Activated CD8-positive, alpha-beta memory T cell treated with anti-CD3 and anti-CD28 coated beads for 36 hours (primary cell): ENCODE measurements around the gene CDAN1. TPM values are rescaled to one million over a fixed set of nuclear protein-coding genes. Genes with fewer than 3 reads are reported as not detected.
"Not testable (repeated sequence)": the region's sequence is repeated elsewhere in the genome, so short reads cannot be mapped to it uniquely, and the experiment has no call there.

ENCODE experiments used
- CTCF ChIA-PET: fragments of 350-600 bp; sonication (Branson Sonifier 250); formaldehyde crosslinking; loops from one replicate; lab custom pipeline; 2021; ENCODE audit warnings: antibody characterized with exemption; lab: Charles Lee
- POLR2A ChIA-PET: fragments of 350-600 bp; sonication (Branson Sonifier 250); formaldehyde crosslinking; loops from one replicate; lab custom pipeline; 2021; ENCODE audit warnings: antibody characterized with exemption; lab: Charles Lee
- total RNA-seq, 2 experiments: library from RNA; stranded (reverse); gene quantifications; one replicate each; pipeline ENCODE4 v1.2.3, GENCODE V29; 2021

The CDAN1 gene
- total RNA-seq, 2 experiments from 2014 or later: 23.7 to 25.1 TPM

- ChIA-PET CTCF (no interaction called here), POLR2A (interaction anchor here (0.5 to 0.6 kb wide), 2 partner anchors 122 to 407 kb away, joined by 3 to 11 read pairs; no protein-coding TSS in a partner anchor)
These were observed 55.8 kb downstream of the CDAN1 start for GRCh38 chr15:42681119-42681518.

DNA sequence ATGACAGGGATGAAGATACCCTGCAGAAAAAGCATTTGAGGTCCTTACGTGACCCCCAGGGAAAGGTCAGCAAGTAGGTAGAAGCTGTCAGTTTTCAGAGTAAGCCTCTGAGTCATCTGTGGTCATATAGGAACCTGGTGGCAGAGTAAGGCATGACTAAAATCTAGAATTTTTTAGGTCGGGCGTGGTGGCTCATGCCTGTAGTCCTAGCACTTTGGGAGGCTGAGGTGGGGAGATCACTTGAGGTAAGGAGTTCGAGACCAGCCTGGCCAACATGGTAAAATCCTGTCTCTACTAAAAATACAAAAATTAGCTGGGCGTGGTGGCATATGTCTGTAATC, 56.8 kb downstream of the CDAN1 start:
- CTCF ChIA-PET, POLR2A ChIA-PET: not testable (repeated sequence)

DNA sequence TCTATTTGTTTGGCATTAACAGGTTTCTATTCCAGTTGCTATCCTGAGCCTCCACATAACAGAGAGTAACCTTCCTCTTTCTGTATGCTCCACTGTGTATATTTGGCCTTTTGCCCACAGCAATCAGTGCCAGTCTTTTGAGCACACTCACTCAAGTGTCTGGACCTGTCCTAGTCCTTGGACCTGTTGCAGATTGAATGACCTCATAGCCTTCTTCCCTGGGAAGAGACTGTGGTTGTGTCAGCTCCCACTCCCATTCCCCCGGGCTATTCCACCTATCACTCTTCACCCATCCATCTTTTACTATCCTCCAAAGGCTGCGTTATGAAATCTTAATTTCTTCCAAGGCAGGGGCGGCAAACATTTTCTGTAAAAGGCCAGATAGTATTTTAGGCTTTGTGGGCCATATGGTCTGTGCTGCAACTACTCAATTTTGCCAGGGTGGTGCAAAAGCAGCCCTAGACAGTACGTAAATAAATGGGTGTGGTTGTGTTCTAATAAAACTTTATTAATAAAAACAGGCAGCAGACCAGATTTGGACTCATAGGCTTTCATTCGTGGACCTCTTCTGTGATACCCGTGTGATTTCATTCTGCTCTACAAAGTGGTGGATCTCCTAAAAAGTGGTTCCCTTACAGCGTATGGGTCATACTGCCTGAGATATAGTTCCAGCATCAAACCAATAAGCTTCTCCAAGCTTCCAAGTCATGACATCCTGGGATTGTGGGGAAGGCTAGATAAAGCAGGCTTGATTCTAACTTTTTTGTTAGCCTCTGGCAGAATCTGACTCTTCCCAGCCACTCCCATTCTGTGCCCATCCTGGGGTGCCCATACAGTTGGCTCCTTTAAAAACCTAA, 57.4 kb downstream of the CDAN1 start:
- POLR2A ChIA-PET: no interaction called here
- CTCF ChIA-PET: interaction anchor here (1.1 kb wide), 1 partner anchor 63 kb away, joined by 3 read pairs; no protein-coding TSS in a partner anchor

DNA sequence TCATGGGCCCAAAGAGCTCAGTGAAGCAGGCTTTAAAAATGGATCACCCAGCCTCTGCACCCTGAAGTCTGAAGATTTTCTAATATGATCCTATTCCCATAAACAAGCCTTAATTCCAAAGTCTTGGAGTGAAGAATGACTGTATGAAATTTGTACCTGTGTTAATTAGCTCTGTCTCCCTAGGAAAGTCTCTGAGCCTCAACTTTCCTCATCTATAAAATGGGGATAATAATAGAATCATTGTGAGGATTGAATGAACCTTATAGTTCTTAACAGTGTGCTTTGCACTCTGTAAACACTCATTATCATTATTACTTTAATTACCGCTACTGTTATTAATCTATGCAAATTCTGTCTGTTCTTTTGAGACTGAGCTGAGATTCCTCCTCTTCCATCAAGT, 61.9 kb downstream of the CDAN1 start:
- ChIA-PET CTCF (no interaction called here), POLR2A (no interaction called here)

DNA sequence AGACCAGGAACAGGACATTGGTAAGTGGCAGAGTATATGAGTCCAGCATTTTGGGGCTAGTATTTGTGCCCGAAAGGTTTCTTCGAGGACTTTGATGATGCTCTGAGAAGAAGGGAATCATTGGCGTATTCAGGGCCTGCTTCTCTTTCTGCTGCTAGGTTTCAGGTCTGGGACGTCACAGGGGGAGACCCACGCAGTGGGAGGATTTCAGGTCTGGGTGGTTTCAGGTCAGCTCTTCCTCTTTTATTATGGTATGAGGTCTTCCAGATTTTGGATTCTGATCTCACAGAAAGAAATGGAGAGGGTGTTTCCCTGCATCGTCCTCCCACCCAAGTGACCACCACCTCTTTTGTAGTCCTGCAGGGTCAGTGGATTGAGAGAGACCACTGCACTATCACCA, 62.5 kb downstream of the CDAN1 start:
- ChIA-PET POLR2A (no interaction called here), CTCF (no interaction called here)

Other genes with a start within 250 kb of the CDAN1 start
- 10 to 100 TPM; 51.2 to 52.9 TPM for gene ZNF106, start 246.0 kb downstream of the CDAN1 start, total RNA-seq
- gene SNAP23, start 241.5 kb downstream of the CDAN1 start, total RNA-seq: 10 to 100 TPM; 42.3 TPM
- 10 to 100 TPM; 19.2 to 20.7 TPM for gene LRRC57, start 188.3 kb downstream of the CDAN1 start, total RNA-seq
- gene HAUS2, start 188.3 kb downstream of the CDAN1 start, total RNA-seq: 10 to 100 TPM; 54.8 to 59.0 TPM
- 1 to 10 TPM; 5.5 to 6.3 TPM for gene STARD9, start 161.5 kb downstream of the CDAN1 start, total RNA-seq
- gene TTBK2, start 183.7 kb upstream of the CDAN1 start, total RNA-seq: 1 to 10 TPM; 7.5 to 7.7 TPM